OCI-LY3 (cell line): ENCODE results near the gene MON2.

Source experiments
- H2AFZ ChIP-seq: fragments of 200-600, 300-600 bp; shearing (Covaris generic); 2 replicates; pipeline ENCODE4 v1.6.0; 2014; ENCODE audit warnings: antibody characterized with exemption, low read depth, low read length
- H3K27ac ChIP-seq: fragments of 200-600, 300-600 bp; sonication (generic); 2 replicates; pipeline ENCODE4 v1.5.1; 2014; ENCODE audit warnings: mild to moderate bottlenecking, low read length, moderate library complexity, mixed read lengths
- H3K27me3 ChIP-seq: fragments of 200-600, 300-600 bp; sonication (generic); 2 replicates; pipeline ENCODE4 v1.6.1; 2014; ENCODE audit warnings: low read depth, low read length, mixed read lengths
- H3K36me3 ChIP-seq: fragments of 200-600, 300-600 bp; sonication (generic); replicated peaks from 2 replicates; pipeline ENCODE3; 2014; ENCODE audit warnings: low read depth, low read length, mixed read lengths
- H3K4me1 ChIP-seq: fragments of 300-600, 200-600 bp; sonication (generic); 2 replicates; pipeline ENCODE4 v1.6.1; 2014; ENCODE audit warnings: low read length, mixed read lengths
- H3K4me2 ChIP-seq: fragments of 200-600, 300-600 bp; sonication (generic); 2 replicates; pipeline ENCODE4 v1.6.1; 2014; ENCODE audit warnings: low read length, mixed read lengths
- H3K4me3 ChIP-seq: fragments of 300-600, 200-600 bp; sonication (generic); 2 replicates; pipeline ENCODE4 v1.5.1; 2014; ENCODE audit warnings: antibody characterized with exemption, mild to moderate bottlenecking, low read length, moderate library complexity
- H3K79me2 ChIP-seq: fragments of 300-600, 200-600 bp; shearing (Covaris generic); 2 replicates; pipeline ENCODE4 v1.6.1; 2014; ENCODE audit warnings: mild to moderate bottlenecking, low read length, mixed read lengths
- H3K9ac ChIP-seq: fragments of 300-600, 200-600 bp; shearing (Covaris generic); 2 replicates; pipeline ENCODE4 v1.6.0; 2014; ENCODE audit warnings: mild to moderate bottlenecking, low read length, moderate library complexity
- H3K9me3 ChIP-seq: fragments of 200-600, 300-600 bp; shearing (Covaris generic); 2 replicates; pipeline ENCODE4 v1.6.1; 2014; ENCODE audit warnings: low read length, mixed read lengths; ENCODE audit not compliant: insufficient read depth
- H4K20me1 ChIP-seq: fragments of 200-600, 300-600 bp; sonication (generic); 2 replicates; pipeline ENCODE4 v1.6.1; 2016; ENCODE audit warnings: low read length, mixed read lengths; ENCODE audit not compliant: insufficient read depth
- EZH2phosphoT487 ChIP-seq: fragments of 200-600 bp; shearing (Covaris generic); IDR thresholded peaks from 2 replicates; pipeline ENCODE4 v1.6.1; 2018; ENCODE audit warnings: antibody characterized with exemption, mixed run types, low read depth
- TF ChIP-seq, protein P1 (sequence below): fragments of 200-600, 300-600 bp; sonication (generic); IDR thresholded peaks from 2 replicates; pipeline ENCODE4 v1.5.1; 2014; ENCODE audit warnings: antibody characterized with exemption, low read length, low read depth

The MON2 gene

DNA sequence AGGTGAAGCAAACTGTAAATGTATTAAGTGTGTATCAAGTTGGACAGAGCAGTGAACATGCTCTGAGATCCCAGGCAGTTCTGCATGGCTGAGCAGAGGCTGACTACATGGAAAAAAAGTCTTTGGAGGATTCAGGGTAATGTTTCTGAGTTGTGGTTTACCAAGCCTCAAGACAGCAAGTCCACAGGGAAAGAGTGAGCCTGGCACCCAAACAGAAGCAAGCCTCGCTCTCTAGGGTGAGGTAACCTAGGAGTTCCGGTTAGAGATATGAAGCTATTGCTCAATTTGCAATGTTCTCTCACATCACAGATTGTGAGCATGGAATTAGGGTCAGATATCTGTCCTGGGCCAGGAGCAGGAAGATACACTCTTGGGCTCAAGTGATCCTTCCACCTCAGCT lies 158.6 kb downstream of the MON2 start:
- no peaks in the 10 kb centered on the region for H3K4me1 ChIP-seq
- H2AFZ ChIP-seq = no peak overlapping the region
- no peak overlapping the region for H3K4me3 ChIP-seq
- H4K20me1 ChIP-seq = no peaks in the 10 kb centered on the region
- no peaks in the 10 kb centered on the region for H3K36me3 ChIP-seq
- H3K9me3 ChIP-seq = no peaks in the 10 kb centered on the region
- H3K79me2 ChIP-seq = no peaks in the 10 kb centered on the region
- no peak overlapping the region for H3K9ac ChIP-seq
- no peak overlapping the region for H3K27ac ChIP-seq
- H3K27me3 ChIP-seq = 0 out of 2 replicates have a peak, but pooled peaks cover 3% of the 10 kb centered on the region
- H3K4me2 ChIP-seq = no peak overlapping the region
- no peak for TF ChIP-seq EZH2phosphoT487
- TF ChIP-seq, protein P1, sequence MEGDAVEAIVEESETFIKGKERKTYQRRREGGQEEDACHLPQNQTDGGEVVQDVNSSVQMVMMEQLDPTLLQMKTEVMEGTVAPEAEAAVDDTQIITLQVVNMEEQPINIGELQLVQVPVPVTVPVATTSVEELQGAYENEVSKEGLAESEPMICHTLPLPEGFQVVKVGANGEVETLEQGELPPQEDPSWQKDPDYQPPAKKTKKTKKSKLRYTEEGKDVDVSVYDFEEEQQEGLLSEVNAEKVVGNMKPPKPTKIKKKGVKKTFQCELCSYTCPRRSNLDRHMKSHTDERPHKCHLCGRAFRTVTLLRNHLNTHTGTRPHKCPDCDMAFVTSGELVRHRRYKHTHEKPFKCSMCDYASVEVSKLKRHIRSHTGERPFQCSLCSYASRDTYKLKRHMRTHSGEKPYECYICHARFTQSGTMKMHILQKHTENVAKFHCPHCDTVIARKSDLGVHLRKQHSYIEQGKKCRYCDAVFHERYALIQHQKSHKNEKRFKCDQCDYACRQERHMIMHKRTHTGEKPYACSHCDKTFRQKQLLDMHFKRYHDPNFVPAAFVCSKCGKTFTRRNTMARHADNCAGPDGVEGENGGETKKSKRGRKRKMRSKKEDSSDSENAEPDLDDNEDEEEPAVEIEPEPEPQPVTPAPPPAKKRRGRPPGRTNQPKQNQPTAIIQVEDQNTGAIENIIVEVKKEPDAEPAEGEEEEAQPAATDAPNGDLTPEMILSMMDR = no peak

DNA sequence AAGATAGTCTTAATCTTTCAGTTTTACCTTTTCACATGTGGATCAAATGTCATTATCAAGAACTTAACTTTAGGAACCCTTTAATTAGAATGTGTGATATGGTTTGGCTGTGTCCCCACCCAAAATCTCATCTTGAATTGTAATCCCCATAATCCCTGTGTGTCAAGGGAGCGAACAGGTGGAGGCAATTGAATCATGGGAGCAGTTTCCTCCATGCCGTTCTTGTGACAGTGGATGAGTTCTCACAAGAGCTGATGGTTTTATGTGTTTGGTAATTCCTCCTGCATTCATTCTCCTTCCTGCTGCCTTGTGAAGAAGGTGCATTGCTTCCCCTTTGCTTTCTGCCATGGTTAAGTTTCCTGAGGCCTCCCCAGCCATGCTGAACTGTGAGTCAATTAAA lies 160.6 kb downstream of the MON2 start:
- H3K9ac ChIP-seq = no peak overlapping the region
- H3K27me3 ChIP-seq = peaks cover 17% of the 10 kb centered on the region
- H3K27ac ChIP-seq = no peak overlapping the region
- no peak overlapping the region for H3K4me2 ChIP-seq
- no peaks in the 10 kb centered on the region for H4K20me1 ChIP-seq
- no peaks in the 10 kb centered on the region for H3K9me3 ChIP-seq
- no peak overlapping the region for H2AFZ ChIP-seq
- no peak for TF ChIP-seq EZH2phosphoT487
- TF ChIP-seq, protein P1 = no peak
- H3K79me2 ChIP-seq = no peaks in the 10 kb centered on the region
- H3K36me3 ChIP-seq = no peaks in the 10 kb centered on the region
- H3K4me1 ChIP-seq = 0 out of 2 replicates have a peak, but pooled peaks cover 4% of the 10 kb centered on the region
- H3K4me3 ChIP-seq = no peak overlapping the region

DNA sequence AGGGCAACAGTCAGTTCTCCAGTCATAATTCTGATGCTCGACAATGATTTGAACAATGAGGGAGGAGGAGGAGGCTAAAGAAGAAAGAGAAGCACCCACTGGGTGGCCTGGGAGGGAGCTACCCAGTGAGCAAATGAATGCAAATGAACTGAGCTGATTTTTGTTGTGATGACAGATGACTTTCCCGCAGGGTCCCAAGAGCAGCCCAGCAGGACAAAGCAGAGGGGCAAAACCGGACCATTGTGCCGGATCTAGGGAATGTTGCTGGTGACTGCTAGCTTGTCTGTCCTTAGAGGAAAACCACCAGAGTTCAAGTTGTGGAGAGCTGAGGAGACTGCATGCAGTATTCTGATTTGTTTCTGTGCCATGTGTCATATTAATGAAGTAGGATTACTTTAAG lies 162.8 kb downstream of the MON2 start:
- Histone ChIP-seq H3K9me3 (no peaks in the 10 kb centered on the region), H2AFZ (no peak overlapping the region), H3K9ac (no peak overlapping the region), H3K36me3 (no peaks in the 10 kb centered on the region), H3K27me3 (peaks cover 17% of the 10 kb centered on the region), H4K20me1 (no peaks in the 10 kb centered on the region), H3K4me1 (peaks cover 12% of the 10 kb centered on the region), H3K27ac (no peak overlapping the region), H3K4me2 (no peak overlapping the region), H3K79me2 (no peaks in the 10 kb centered on the region), H3K4me3 (no peak overlapping the region)
- TF ChIP-seq, protein P1 = no peak
- no peak for TF ChIP-seq EZH2phosphoT487

GRCh38 chr12:62629971-62630739 lies 163.5 kb downstream of the MON2 start:
- no peak overlapping the region for H2AFZ ChIP-seq
- TF ChIP-seq EZH2phosphoT487 = no peak
- TF ChIP-seq, protein P1 = no peak
- H3K79me2 ChIP-seq = no peaks in the 10 kb centered on the region
- no peaks in the 10 kb centered on the region for H4K20me1 ChIP-seq
- no peak overlapping the region for H3K4me3 ChIP-seq
- no peaks in the 10 kb centered on the region for H3K9me3 ChIP-seq
- H3K4me1 ChIP-seq = peaks cover 12% of the 10 kb centered on the region
- H3K9ac ChIP-seq = no peak overlapping the region
- H3K36me3 ChIP-seq = no peaks in the 10 kb centered on the region
- H3K4me2 ChIP-seq = no peak overlapping the region
- H3K27me3 ChIP-seq = peaks cover 20% of the 10 kb centered on the region
- no peak overlapping the region for H3K27ac ChIP-seq
